ENCODE results near the gene ZNF407.
"Not testable (repeated sequence)": the region's sequence is repeated elsewhere in the genome, so short reads cannot be mapped to it uniquely, and the experiment has no call there.

Gene ZNF407

GRCh38 chr18:75073654-75074053 lies 476.0 kb downstream of the ZNF407 start:
- H3K4me1 Mint-ChIP-seq (ENCODE audit: low read depth), result peaks cover 34% of the 10 kb centered on the region
- no peak overlapping the region for H3K27ac Mint-ChIP-seq
- no peaks in the 10 kb centered on the region for H3K36me3 Mint-ChIP-seq (ENCODE audit: low read depth)
- peaks cover 43% of the 10 kb centered on the region for H3K9me3 Mint-ChIP-seq
- H3K27me3 Mint-ChIP-seq, result no peaks in the 10 kb centered on the region
- H3K4me3 Mint-ChIP-seq, result no peak overlapping the region
- intact Hi-C loops (cut with micrococcal nuclease), result no loop called here

DNA sequence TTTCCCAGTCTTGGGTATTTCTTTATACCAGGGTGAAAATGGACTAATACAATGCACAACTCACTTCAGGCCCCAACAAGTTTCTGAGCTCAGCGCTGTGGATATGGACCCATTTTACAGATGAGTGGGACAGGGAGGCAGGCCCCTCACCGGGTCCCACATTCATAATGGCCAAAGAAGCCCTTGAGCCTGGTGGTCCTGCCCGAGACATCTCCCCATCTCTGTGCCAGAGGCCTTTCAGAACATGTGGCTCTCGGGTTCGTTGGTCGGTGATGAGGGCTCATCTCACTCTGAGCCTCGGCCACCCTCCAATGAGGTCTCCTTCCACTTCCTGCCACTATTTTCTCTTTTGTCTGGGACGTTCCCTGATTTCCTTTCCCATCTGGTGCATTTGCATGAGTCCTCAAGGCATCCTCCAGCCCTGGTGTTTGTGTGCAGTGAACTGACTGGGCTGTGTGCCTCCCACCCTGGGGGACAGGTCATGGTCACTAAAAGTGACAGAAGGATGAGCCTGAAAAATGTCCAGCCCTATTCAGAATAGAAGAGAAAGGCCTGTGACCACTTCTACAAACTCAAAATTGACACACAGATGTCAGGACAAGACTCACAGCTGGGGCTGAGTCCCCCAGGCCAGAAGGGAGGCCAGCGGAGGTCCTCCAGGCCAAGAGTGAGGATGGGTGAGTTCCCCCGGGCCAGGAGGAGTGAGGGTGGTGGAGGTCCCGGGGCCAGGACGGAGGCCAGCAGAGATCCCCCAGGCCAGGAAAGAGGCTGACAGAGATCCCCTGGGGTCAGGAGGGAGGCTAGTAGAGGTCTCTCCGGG lies 476.7 kb downstream of the ZNF407 start:
- Mint-ChIP-seq H3K27ac (peak overlapping the region; percentile 17), H3K36me3 (ENCODE audit: low read depth) (no peaks in the 10 kb centered on the region), H3K9me3 (peaks cover 43% of the 10 kb centered on the region), H3K27me3 (no peaks in the 10 kb centered on the region), H3K4me1 (ENCODE audit: low read depth) (peaks cover 31% of the 10 kb centered on the region), H3K4me3 (no peak overlapping the region)
- intact Hi-C loops (cut with micrococcal nuclease), result no loop called here

- no peaks in the 10 kb centered on the region for H3K27me3 Mint-ChIP-seq
- no peak overlapping the region for H3K4me3 Mint-ChIP-seq
- H3K9me3 Mint-ChIP-seq, result peaks cover 43% of the 10 kb centered on the region
- peaks cover 26% of the 10 kb centered on the region for H3K4me1 Mint-ChIP-seq (ENCODE audit: low read depth)
- no peak overlapping the region for H3K27ac Mint-ChIP-seq
- no peaks in the 10 kb centered on the region for H3K36me3 Mint-ChIP-seq (ENCODE audit: low read depth)
- intact Hi-C loops (cut with micrococcal nuclease), result no loop called here
These were observed 477.3 kb downstream of the ZNF407 start for GRCh38 chr18:75075016-75075305.

GRCh38 chr18:75075429-75075841 lies 477.8 kb downstream of the ZNF407 start:
- H3K27me3 Mint-ChIP-seq, result no peaks in the 10 kb centered on the region
- H3K27ac Mint-ChIP-seq, result no peak overlapping the region
- intact Hi-C loops (cut with micrococcal nuclease), result no loop called here
- H3K4me3 Mint-ChIP-seq, result no peak overlapping the region
- H3K4me1 Mint-ChIP-seq (ENCODE audit: low read depth), result peaks cover 22% of the 10 kb centered on the region
- peaks cover 43% of the 10 kb centered on the region for H3K9me3 Mint-ChIP-seq
- H3K36me3 Mint-ChIP-seq (ENCODE audit: low read depth), result no peaks in the 10 kb centered on the region

DNA sequence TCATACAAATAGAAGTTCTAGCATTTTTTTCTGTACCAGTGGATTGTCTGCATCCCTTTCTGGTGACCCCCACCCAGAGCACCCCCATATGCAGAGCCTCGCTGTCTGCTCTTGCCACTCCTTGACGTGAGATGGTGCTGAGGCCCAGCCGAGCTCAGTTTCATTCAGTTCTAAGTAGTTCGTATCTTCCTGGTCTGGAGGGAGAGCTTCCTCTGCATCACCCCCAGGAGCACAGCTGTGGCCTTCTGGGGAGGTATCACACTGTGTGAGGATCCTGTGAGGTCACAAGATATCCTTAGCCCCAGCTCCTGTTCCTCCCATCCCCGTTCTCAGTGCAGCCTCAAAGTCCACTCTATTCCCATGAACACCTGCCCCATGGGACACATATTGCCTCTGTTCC lies 478.6 kb downstream of the ZNF407 start:
- Mint-ChIP-seq H3K9me3 (peaks cover 43% of the 10 kb centered on the region), H3K36me3 (ENCODE audit: low read depth) (no peaks in the 10 kb centered on the region), H3K27me3 (peaks cover 1% of the 10 kb centered on the region), H3K4me3 (no peak overlapping the region), H3K27ac (no peak overlapping the region), H3K4me1 (ENCODE audit: low read depth) (peaks cover 13% of the 10 kb centered on the region)
- intact Hi-C loops (cut with micrococcal nuclease), result no loop called here

- H3K4me1 Mint-ChIP-seq (ENCODE audit: low read depth), result no peaks in the 10 kb centered on the region
- H3K4me3 Mint-ChIP-seq, result no peak overlapping the region
- peaks cover 1% of the 10 kb centered on the region for H3K27me3 Mint-ChIP-seq
- no peaks in the 10 kb centered on the region for H3K36me3 Mint-ChIP-seq (ENCODE audit: low read depth)
- H3K27ac Mint-ChIP-seq, result no peak overlapping the region
- H3K9me3 Mint-ChIP-seq, result peaks cover 30% of the 10 kb centered on the region
- intact Hi-C loops (cut with micrococcal nuclease), result no loop called here
These were observed 483.8 kb downstream of the ZNF407 start for GRCh38 chr18:75081486-75081885.

DNA sequence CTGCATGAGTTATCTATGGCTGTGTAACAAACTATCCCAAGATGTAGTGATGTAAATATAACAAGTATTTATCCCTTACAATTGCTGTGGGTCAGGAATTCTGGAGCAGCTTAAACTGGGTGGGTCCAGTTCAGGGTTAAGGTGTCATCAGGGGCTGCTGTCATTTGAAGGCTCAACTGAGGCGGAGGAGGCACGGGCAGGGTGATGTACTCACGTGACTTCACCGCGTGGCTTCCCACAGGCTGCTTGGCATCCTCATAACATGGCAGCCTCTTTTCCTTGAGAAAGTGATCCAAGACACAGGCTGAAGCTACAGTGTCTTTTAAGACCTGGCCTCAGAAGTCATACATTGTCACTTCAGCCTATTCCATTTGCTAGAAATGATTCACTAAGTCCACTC lies 485.5 kb downstream of the ZNF407 start:
- Mint-ChIP-seq H3K9me3 (peaks cover 16% of the 10 kb centered on the region), H3K4me3 (no peak overlapping the region), H3K36me3 (ENCODE audit: low read depth) (no peaks in the 10 kb centered on the region), H3K27ac (no peak overlapping the region), H3K4me1 (ENCODE audit: low read depth) (no peaks in the 10 kb centered on the region), H3K27me3 (peaks cover 1% of the 10 kb centered on the region)
- intact Hi-C loops (cut with micrococcal nuclease), result no loop called here

GRCh38 chr18:75083761-75084160 lies 486.1 kb downstream of the ZNF407 start:
- Mint-ChIP-seq H3K36me3 (ENCODE audit: low read depth) (no peaks in the 10 kb centered on the region), H3K27ac (no peak overlapping the region), H3K4me3 (no peak overlapping the region), H3K27me3 (peaks cover 1% of the 10 kb centered on the region), H3K4me1 (ENCODE audit: low read depth) (no peaks in the 10 kb centered on the region), H3K9me3 (peaks cover 11% of the 10 kb centered on the region)
- intact Hi-C loops (cut with micrococcal nuclease), result no loop called here

DNA sequence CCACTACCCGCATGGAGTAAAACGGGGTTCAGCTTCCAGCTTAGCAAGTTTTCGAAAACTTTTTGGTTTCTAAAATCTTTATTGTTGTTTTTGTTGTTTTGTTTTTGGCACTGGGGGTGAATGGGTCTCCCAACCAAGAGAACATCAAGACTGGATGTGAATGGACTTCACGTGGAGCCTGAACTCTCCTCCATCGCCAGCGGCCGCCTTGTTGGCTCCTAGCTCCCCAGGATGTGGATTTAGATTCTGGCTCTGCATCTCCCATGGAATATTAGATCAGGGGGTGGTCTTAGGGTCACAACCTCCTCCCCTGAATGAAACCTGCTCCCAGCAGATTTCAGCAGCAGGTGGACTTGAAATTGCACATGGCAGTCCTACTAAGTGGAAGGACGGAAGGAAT lies 488.0 kb downstream of the ZNF407 start:
- H3K27me3 Mint-ChIP-seq; H3K4me1 Mint-ChIP-seq (ENCODE audit: low read depth); H3K27ac Mint-ChIP-seq; H3K36me3 Mint-ChIP-seq (ENCODE audit: low read depth); intact Hi-C loops (cut with micrococcal nuclease); H3K4me3 Mint-ChIP-seq: not testable (repeated sequence)
- peaks cover 11% of the 10 kb centered on the region for H3K9me3 Mint-ChIP-seq

- no peak overlapping the region for H3K27ac Mint-ChIP-seq
- no peaks in the 10 kb centered on the region for H3K4me1 Mint-ChIP-seq (ENCODE audit: low read depth)
- peaks cover 3% of the 10 kb centered on the region for H3K27me3 Mint-ChIP-seq
- H3K9me3 Mint-ChIP-seq, result peaks cover 11% of the 10 kb centered on the region
- H3K36me3 Mint-ChIP-seq (ENCODE audit: low read depth), result no peaks in the 10 kb centered on the region
- intact Hi-C loops (cut with micrococcal nuclease), result no loop called here
- no peak overlapping the region for H3K4me3 Mint-ChIP-seq
These were observed 488.9 kb downstream of the ZNF407 start for GRCh38 chr18:75086494-75087034.

- intact Hi-C loops (cut with micrococcal nuclease), result no loop called here
- no peaks in the 10 kb centered on the region for H3K4me1 Mint-ChIP-seq (ENCODE audit: low read depth)
- H3K27ac Mint-ChIP-seq, result no peak overlapping the region
- peaks cover 3% of the 10 kb centered on the region for H3K27me3 Mint-ChIP-seq
- peaks cover 11% of the 10 kb centered on the region for H3K9me3 Mint-ChIP-seq
- H3K36me3 Mint-ChIP-seq (ENCODE audit: low read depth), result no peaks in the 10 kb centered on the region
- H3K4me3 Mint-ChIP-seq, result no peak overlapping the region
These were observed 489.7 kb downstream of the ZNF407 start for GRCh38 chr18:75087119-75088020.

GRCh38 chr18:75088021-75088506 lies 490.4 kb downstream of the ZNF407 start:
- Mint-ChIP-seq H3K36me3 (ENCODE audit: low read depth) (no peaks in the 10 kb centered on the region), H3K4me3 (no peak overlapping the region), H3K27ac (no peak overlapping the region), H3K4me1 (ENCODE audit: low read depth) (no peaks in the 10 kb centered on the region), H3K27me3 (peaks cover 3% of the 10 kb centered on the region), H3K9me3 (peaks cover 11% of the 10 kb centered on the region)
- intact Hi-C loops (cut with micrococcal nuclease), result no loop called here

DNA sequence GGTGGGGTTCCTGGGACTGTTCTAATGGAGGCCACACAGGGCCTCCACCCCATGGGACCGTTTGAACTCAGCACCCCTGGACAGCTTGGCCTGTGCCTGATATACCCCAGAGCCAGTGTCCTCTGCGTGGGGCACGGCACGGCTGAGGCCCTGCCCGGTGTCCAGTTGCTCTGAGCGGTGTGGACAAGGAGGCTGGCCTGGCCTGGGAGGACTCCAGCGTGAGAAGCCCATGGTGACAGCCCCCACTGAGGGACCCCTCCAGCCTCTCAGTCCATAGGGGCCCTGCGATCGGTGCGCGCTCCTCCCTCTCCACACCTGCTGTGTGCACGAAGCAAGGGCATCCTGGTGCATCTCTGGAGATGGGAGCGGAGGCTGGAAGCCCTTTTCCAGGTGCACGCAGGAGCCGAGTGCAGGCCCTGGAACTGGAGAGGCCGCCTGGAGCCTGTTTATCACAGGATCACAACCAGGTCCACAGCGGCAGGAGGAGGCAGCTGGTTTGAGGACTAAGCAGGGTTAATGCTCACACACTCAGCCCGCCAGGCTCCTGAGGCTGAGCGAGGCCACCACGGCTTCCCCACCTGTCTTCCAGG lies 491.0 kb downstream of the ZNF407 start:
- no peaks in the 10 kb centered on the region for H3K36me3 Mint-ChIP-seq (ENCODE audit: low read depth)
- intact Hi-C loops (cut with micrococcal nuclease), result no loop called here
- H3K9me3 Mint-ChIP-seq, result peaks cover 11% of the 10 kb centered on the region
- no peaks in the 10 kb centered on the region for H3K4me1 Mint-ChIP-seq (ENCODE audit: low read depth)
- H3K27ac Mint-ChIP-seq, result no peak overlapping the region
- H3K27me3 Mint-ChIP-seq, result peaks cover 4% of the 10 kb centered on the region
- no peak overlapping the region for H3K4me3 Mint-ChIP-seq

Measured in dendritic cell treated with granulocyte-macrophage colony-stimulating factor and Interleukin-4, amounts not matched to agents 40 ng/mL and 50 ng/mL, for 4 days (primary cell).